Right ventricle myocardium superior (tissue), 1 donor: Measurements from ENCODE around the gene VPS26B. TPM values are rescaled to one million over a fixed set of nuclear protein-coding genes. Genes with fewer than 3 reads are reported as not detected.
A peak's percentile ranks its signal among the peaks of the same experiment; 100 is the strongest.
"Not testable (repeated sequence)": the region's sequence is repeated elsewhere in the genome, so short reads cannot be mapped to it uniquely, and the experiment has no call there.

Experiments used
- ATAC-seq: fragments of 200-7000 bp; cut with Tn5 transposase; one replicate; pipeline ENCODE4 v1.9.1; 2020; ENCODE audit warnings: mild to moderate bottlenecking; ENCODE audit not compliant: poor library complexity
- DNase-seq: peaks from one replicate; pipeline ENCODE4 v3.0.0-alpha.2; 2020
- intact Hi-C: fragments of 100-400 bp; cut with DNase I; formaldehyde crosslinking; loops from one replicate; pipeline ENCODE4 v1.11.2; 2022
- total RNA-seq: library from RNA; stranded (reverse); fragmentation: NEBNext Ultra II Directional; extraction: Animal tissue kit (Norgen Biotek cat#: 25700); gene quantifications from one replicate; pipeline ENCODE4 v1.2.1, GENCODE V29; 2021
- donor health status: DM: no; HTN: yes; CAD: no; lungs with severe emphysema.

Gene VPS26B
- total RNA-seq, 1 donor from 2014 or later = 38.8 TPM

- intact Hi-C loops = no loop called here
- DNase-seq (peak; percentile 97), ATAC-seq (peak; percentile 99)
Observed at GRCh38 chr11:134253188-134253993, 28.9 kb downstream of the VPS26B start, which contains the start of the genes ACAD8 and THYN1. Gene ACAD8 (plus strand): TSS chr11:134253568. CDS start chr11:134253601, 33 bp downstream. Gene THYN1 (minus strand): TSS chr11:134253352. CDS start chr11:134252882, 470 bp downstream.

GRCh38 chr11:134254433-134255183, 30.1 kb downstream of the VPS26B start:
- intact Hi-C loops = no loop called here
- no peak for DNase-seq
- no peak for ATAC-seq

GRCh38 chr11:134255184-134255561, 30.7 kb downstream of the VPS26B start:
- DNase-seq, intact Hi-C loops, ATAC-seq: not testable (repeated sequence)

- ATAC-seq = no peak
- no peak for DNase-seq
- intact Hi-C loops = no loop called here
Observed at GRCh38 chr11:134257101-134257500, 32.6 kb downstream of the VPS26B start.

GRCh38 chr11:134258577-134258976, 34.1 kb downstream of the VPS26B start:
- ATAC-seq = no peak
- no peak for DNase-seq

GRCh38 chr11:134260503-134260902, 36.0 kb downstream of the VPS26B start:
- intact Hi-C loops = no loop called here
- DNase-seq (no peak), ATAC-seq (no peak)

More at GRCh38 chr11:134258577-134258976, 34.1 kb downstream of the VPS26B start:
- intact Hi-C loops = no loop called here

- DNase-seq = no peak
- ATAC-seq = no peak
- intact Hi-C loops = no loop called here
Observed at GRCh38 chr11:134260983-134261382, 36.5 kb downstream of the VPS26B start.

GRCh38 chr11:134261626-134262488, 37.4 kb downstream of the VPS26B start:
- DNase-seq (no peak), ATAC-seq (no peak)
- intact Hi-C loops = no loop called here

GRCh38 chr11:134264966-134265764, 40.7 kb downstream of the VPS26B start:
- no peak for DNase-seq
- no peak for ATAC-seq
- intact Hi-C loops = no loop called here

- ATAC-seq = no peak
- DNase-seq = no peak
- intact Hi-C loops = no loop called here
Observed at GRCh38 chr11:134266440-134266839, 42.0 kb downstream of the VPS26B start.

- no peak for DNase-seq
- intact Hi-C loops = no loop called here
- peak; percentile 55 for ATAC-seq
Observed at GRCh38 chr11:134266841-134267251, 42.4 kb downstream of the VPS26B start.

- DNase-seq (no peak), ATAC-seq (no peak)
- intact Hi-C loops = no loop called here
Observed at GRCh38 chr11:134267461-134267860, 43.0 kb downstream of the VPS26B start.

GRCh38 chr11:134267966-134268365, 43.5 kb downstream of the VPS26B start:
- ATAC-seq (no peak), DNase-seq (no peak)
- intact Hi-C loops = no loop called here

- DNase-seq = no peak
- intact Hi-C loops = no loop called here
- no peak for ATAC-seq
Observed at GRCh38 chr11:134270250-134270714, 45.8 kb downstream of the VPS26B start.

GRCh38 chr11:134271978-134272377, 47.5 kb downstream of the VPS26B start:
- ATAC-seq = no peak
- intact Hi-C loops = no loop called here

GRCh38 chr11:134272381-134273316, 48.2 kb downstream of the VPS26B start:
- peak; percentile 48 for DNase-seq
- ATAC-seq = peak; percentile 65
- intact Hi-C loops = no loop called here

More at GRCh38 chr11:134271978-134272377, 47.5 kb downstream of the VPS26B start:
- no peak for DNase-seq

GRCh38 chr11:134273317-134273712, 48.8 kb downstream of the VPS26B start:
- DNase-seq = no peak
- intact Hi-C loops = no loop called here
- no peak for ATAC-seq
